CD4-positive, alpha-beta T cell treated with Interleukin-1 beta for 1 hour (primary cell): ENCODE measurements around the gene MEIOB.
"Not testable (repeated sequence)": the region's sequence is repeated elsewhere in the genome, so short reads cannot be mapped to it uniquely, and the experiment has no call there.

Source experiments
- DNase-seq, 2 donors: peaks; one replicate each; pipeline ENCODE4 v3.0.0-alpha.2; 2020 to 2022

MEIOB gene

GRCh38 chr16:1809281-1809801, 62.6 kb downstream of the MEIOB start:
- DNase-seq, result no peak

GRCh38 chr16:1808691-1809090, 63.3 kb downstream of the MEIOB start:
- no peak for DNase-seq

DNA sequence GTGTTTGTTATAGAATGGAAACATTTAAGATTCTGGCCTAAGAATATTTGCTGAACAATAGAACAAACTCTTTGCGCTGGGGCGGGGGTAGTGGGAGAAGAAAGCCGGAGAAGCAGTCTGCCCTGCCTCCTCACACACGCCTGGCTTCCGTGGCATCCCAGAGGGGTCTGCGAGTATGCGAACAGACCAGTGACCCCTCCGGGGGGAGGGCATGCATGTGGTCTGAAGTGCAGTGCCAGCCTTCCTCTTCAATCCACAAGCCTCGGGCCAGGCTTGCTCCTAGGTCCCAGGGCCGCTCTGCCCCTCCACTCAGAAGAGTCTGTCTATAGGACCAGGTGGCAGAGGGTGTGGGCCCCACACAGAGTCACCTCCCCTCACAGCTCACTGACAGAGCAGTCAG, 64.3 kb downstream of the MEIOB start:
- no peak for DNase-seq

DNA sequence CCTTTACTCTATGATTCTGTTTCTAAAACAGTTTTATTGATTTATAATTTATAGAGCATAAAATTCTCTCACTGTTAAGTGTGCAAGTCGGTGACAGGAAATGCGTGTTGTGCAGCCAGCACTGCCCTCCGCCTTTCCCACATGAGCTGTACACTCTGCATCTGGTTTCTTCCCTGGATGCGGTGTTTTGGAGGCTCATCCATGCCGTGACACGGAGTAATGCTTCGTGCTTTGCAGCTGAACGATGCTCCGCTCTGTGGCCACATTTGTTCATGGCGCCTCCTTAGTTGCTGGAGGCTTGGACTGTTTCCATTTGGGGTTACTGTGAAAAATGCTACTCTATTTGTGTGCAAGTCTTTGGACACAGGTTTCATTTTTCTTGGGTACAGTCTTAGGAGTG, 71.3 kb downstream of the MEIOB start:
- DNase-seq, result no peak

- DNase-seq, result not testable (repeated sequence)
These were observed 72.7 kb downstream of the MEIOB start for GRCh38 chr16:1799263-1799662.

DNA sequence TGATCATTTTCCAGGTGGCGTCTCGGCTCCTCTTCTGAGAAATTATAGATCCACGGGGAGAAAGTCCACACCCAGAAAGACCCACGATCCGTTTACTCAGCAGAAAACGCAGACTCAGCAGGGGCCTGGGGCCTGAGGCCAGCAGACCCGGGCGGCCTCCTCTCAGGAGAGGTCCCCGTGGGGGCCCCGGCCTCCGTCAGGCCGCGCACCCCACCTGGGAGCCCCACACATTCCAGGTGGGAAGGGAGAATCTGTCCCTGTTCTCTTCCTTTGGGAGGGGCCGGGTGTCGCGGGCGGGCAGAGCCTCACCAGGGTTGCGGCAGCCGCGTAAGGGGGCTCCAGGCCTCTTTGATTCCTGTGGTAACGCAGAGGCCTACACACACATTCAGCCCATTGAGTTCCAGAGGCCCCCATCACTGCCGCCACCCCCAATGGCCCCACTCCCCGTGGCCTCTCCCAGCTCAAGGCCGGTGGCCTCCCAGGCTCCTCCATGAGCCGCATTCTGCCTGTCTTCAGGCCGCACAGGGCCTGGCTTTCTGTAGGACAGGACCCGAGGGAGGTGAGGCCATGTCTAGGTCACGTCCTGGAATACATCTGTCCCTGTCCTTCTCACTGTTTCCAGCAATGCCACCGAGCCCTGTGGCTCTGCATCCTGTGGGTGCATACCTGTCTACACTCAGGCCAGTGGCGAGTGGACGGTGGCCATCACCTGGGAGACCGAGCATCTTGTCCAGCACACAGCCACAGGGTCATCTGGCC, 76.9 kb downstream of the MEIOB start:
- DNase-seq, result no peak

DNA sequence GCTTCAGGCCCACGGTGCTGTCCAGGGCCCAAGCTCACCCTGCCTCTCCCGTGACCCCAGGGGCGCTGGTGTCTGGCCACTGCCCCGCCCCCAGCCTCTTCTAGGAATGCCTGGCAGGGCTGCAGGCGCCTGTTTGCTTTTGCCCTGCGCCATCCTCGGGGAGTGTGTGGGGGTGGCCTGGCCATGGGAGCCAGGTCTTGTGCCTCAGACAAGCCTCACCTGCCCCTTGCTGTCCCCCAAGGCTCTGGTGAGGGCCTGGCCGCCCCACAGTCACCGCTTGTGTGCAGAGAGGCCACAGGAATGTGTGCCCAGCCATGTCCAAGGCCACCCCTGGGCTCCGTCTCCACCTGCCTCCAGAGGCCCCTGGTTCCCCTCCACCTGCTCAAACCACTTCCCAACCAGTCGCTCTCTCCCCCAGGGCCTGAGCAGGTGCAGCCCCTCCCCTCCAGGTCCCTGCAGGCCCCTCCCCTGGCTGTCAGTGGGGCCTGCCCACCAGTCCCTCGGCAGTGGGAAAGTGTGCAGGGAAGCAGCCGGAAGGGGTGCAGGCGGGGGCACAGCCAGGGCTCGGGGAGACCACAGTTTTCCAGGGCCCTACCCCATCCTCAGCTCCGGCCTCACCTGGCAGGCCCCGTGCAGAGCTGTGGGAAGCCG, 77.6 kb downstream of the MEIOB start:
- DNase-seq, result no peak

DNA sequence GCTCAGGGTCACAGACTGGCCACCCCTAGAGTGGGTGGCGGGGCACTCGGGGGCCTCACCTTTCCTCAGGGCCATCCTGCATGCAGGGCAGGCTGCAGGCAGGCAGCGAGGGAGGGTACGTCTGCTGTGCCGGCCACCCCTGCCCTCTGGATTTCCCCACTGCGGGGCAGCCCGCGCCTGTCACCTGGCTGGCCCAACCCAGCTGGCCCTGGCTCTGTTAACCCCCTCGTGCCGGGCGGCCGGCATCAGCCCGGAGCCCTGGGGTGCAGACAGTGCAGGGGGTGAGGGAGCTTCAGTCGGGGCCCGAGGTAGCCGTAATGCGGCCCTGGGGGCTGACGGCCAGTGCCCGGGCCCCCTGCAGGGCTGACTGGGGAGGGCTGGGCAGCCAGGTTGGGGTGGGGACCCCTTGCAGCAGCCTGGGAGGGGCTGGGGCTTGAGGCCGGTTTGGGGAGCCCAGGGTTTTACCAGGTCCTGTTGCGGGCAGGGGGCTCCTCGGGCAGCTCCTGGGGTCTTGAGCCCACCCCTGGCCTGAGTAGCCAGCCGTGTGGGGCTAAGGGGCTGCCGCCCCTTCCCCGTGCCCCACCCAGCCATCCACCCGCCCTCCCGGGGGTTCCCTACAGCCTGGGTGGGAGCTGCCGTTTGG, 78.3 kb downstream of the MEIOB start, which contains the start of gene IGFALS:
TSS of gene IGFALS (minus strand) at position 128 of the 643 bp plus-strand sequence. CDS start at position 75, 53 bp downstream.
- DNase-seq, result no peak

DNA sequence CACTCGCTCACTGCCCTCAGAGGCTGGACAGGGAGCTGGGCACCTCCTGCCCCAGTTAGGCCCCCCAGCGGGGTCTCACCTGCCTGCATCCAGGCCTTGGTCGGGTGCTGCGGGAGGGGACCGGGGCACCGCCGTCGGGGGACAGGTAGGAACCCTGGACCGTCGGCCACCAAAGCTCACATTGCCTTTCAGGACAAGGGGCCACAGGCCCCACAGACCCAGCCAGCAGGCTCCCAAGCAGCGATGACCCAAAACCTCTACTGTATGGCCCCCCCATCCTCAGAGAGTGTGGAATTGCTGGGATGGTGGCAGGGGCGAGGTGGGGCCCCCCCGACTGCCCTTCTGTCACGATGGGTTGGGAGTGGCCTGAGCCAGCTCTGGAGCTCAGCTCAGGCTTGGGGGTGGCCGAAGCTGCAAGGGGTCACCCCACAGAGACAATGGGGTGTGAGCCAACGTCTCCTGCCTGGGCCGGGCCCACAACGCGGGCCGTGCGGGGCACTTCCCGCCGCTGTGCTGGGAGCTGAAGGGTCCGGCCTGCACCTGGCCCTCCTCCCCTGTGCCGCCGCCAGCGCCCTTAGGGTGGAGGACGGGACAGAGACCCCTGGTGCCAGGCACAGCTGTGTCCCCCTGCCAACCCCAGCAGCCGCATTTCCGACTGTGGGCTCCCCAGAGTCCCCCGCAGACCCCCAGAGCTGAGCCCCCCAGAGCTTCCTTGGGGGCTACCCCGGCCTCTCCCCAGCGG, 79.0 kb downstream of the MEIOB start:
- no peak for DNase-seq

- no peak for DNase-seq
These were observed 79.8 kb downstream of the MEIOB start for GRCh38 chr16:1791943-1792812.

DNA sequence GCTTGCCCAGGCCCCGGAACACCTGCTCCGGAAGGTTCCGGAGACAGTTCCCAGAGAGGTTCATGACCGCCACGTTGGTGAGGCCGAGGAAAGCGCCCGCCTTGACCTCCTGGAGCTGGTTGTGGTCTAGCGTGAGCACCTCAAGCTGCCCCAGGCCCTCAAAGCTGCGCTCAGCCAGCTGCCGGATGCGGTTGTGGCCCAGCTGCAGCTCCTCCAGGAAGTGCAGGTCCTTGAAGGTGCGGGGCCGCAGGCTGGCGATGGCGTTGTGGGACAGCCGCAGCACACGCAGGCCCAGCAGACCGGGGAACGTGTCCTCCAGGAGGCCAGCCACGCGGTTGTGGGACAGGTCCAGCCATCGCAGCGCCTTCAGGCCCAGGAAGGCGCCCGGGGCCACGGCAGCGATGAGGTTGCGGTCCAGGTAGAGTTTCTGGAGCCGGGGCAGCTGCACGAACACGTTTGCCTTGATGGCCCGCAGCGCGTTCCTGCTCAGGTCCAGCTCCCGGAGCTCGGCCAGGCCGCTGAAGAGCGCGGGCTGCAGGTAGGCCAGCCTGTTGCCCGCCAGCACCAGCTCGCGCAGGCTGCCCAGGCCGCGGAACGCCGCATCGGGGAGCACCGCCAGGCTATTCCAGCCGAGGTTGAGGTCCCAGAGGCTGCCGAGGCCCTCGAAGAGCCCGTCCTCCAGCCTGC, 80.6 kb downstream of the MEIOB start:
- DNase-seq, result no peak

DNA sequence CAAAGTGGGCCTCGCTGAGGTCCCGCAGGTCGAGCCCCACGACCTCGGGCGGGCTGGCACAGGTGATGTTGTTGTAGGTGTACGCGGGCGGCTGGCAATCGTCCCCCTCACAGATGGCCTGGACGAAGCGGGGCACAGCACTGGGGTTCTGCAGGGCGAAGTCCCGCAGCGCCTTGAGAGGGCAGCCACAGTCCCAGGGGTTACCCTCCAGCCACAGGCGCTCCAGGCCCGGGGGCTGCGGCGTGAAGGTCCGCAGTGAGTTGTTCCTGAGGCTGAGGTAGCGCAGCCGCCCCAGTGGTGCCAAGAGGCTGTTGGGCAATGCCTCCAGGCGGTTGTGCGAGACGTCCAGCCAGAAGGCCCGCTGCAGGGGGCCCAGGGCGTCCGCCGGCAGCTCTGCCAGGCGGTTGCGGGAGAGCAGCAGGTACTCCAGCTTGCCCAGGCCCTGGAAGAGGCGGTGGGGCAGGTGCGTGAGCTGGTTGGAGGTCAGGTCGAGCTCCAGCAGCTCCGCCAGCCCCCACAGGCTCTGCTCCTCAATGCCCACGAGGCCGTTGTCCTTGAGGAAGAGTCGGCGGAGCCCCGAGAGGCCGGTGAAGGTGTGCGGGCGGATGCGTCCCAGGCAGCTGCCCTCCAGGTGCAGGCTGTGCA, 81.2 kb downstream of the MEIOB start:
- DNase-seq, result no peak

- DNase-seq, result no peak
These were observed 81.7 kb downstream of the MEIOB start for GRCh38 chr16:1790261-1790610.

GRCh38 chr16:1789643-1790045, 82.3 kb downstream of the MEIOB start:
- DNase-seq, result no peak

- DNase-seq, result no peak
These were observed 83.3 kb downstream of the MEIOB start for GRCh38 chr16:1788708-1789100.

DNA sequence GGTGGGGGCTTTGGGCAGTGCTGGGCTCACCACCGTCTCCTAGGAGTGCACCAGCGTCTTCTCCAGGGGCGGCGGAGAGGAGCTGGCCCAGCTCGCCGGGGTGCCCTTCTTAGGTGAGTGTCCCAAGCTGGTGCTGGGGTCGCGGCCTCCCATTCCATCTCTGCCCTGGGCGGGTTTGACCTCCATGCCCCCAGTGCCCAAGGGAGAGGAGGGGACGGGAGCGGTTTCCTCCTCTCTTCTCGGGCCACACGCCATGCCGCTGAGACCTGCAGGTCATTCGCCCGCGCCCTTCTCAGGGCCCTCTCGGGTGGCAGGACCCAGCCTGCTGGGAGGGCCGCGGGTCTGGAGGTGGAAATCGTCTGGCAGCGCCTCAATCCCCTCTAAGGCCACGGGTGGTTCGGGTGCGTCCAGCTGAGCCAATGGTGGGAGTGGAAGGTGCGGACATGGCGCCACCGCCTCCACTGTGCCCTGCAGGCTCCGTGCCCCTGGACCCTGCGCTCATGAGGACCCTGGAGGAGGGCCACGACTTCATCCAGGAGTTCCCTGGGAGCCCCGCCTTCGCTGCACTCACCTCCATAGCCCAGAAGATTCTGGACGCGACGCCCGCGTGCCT, 83.8 kb downstream of the MEIOB start:
- no peak for DNase-seq

DNA sequence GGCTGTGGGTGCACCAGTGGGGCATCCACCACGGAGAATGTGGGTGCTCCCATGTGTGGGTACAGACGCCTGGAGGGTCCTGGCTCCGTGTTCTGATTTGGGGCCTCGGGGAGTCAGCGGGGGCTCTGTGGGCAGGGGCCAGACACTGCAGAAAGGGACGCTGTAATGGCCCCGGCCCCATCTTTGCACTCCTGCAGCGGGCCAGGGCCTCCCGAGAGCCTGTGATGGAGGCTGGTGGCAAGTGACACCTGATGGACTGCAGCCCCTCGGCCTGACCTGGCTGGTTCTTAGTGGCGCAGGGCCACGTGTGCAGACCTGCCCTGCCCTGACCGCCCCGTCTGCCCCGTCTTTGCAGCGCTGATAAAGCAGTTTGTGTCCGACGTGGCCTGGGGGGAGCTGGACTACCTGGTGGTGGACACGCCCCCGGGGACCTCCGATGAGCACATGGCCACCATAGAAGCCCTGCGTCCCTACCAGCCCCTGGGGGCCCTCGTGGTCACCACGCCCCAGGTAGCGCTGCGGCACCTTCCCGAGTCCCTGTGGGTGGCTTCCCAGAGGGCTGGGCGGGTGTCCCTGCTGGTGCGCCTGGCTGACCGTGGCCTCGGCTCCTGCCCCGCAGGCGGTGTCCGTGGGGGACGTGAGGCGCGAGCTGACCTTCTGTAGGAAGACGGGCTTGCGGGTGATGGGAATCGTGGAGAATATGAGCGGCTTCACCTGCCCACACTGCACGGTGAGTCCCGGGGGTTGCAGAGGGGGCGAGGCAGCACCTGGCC, 84.5 kb downstream of the MEIOB start:
- DNase-seq, result no peak

DNA sequence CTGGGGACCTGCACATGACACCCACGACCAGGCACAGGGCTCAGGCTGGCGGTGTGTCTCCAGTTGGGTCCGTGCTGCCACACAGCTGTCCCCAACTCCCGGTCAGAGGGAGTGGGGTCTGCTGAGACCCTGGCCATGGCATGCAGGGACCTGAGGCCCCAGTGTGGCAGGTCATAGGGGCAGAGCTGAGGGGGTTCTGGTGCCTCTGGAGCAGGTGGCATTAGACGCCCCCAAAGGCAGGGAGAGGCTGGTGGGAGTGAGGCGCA, 85.0 kb downstream of the MEIOB start:
- DNase-seq, result no peak

DNA sequence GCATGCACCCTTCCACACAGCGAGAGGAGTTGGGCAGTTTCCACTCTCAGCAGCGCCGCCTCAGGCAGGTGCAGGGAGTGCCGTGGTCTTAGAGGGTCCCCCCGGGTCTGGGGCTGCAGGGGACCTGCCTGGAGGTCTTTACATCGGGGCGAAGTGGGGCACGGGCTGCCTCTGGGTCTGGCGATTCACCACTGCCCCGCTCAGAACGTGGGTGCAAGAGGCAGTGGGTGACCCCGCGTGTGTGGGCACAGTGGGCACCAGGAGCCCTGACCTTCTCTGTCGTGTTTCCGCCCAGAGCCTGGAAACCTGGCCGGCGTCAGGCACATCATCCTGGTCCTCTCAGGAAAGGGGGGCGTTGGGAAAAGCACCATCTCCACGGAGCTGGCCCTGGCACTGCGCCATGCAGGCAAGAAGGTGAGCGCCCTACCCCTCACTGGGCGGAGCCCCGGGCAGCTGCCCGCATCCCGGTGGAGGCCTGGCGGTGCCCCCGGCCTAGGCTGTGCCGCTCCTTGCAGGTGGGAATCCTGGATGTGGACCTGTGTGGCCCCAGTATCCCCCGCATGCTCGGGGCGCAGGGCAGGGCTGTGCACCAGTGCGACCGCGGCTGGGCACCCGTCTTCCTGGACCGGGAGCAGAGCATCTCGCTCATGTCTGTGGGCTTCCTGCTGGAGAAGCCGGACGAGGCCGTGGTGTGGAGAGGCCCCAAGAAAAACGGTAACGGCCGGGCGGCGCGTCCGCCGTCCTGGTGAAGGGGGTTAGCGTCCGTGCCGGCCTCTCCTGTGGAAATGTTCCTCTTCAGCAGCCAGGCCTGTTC, 85.5 kb downstream of the MEIOB start:
- DNase-seq, result no peak
